GM12874 (cell line): Measurements from ENCODE around the gene ASTL.
A peak's percentile ranks its signal among the peaks of the same experiment; 100 is the strongest.

Source experiments
- CTCF ChIP-seq: IDR thresholded peaks from 2 replicates; pipeline ENCODE4 v1.5.1; 2011; ENCODE audit warnings: low read depth, mild to moderate bottlenecking, control low read depth, low read length, moderate library complexity; ENCODE audit not compliant: insufficient read depth

The ASTL gene

GRCh38 chr2:96152304-96153161 is 14.2 kb upstream of the ASTL start:
- TF ChIP-seq CTCF: no peak

GRCh38 chr2:96151595-96152303 is 13.4 kb upstream of the ASTL start:
- no peak for TF ChIP-seq CTCF

GRCh38 chr2:96150791-96151594 is 12.7 kb upstream of the ASTL start:
- TF ChIP-seq CTCF: no peak

- no peak for TF ChIP-seq CTCF
Measured at GRCh38 chr2:96150007-96150640, 11.8 kb upstream of the ASTL start.

- TF ChIP-seq CTCF: no peak
Measured at GRCh38 chr2:96148410-96149217, 10.3 kb upstream of the ASTL start.

GRCh38 chr2:96147593-96148201 is 9.4 kb upstream of the ASTL start:
- TF ChIP-seq CTCF: 0 out of 2 replicates have a peak, but pooled peaks have one; percentile 1
